Measurements from ENCODE around the gene KNSTRN.

KNSTRN gene

GRCh38 chr15:40382580-40383456 lies at the start of gene KNSTRN:
Gene KNSTRN (plus strand): TSS chr15:40382721. CDS start chr15:40382836, 115 bp downstream.
- peak; percentile 95 to 97 for DNase-seq

GRCh38 chr15:40333922-40334492 lies 48.5 kb upstream of the KNSTRN start:
- DNase-seq, result peak in 1 of 2 experiments; percentile 42

- no peak for DNase-seq
These were observed 48.0 kb upstream of the KNSTRN start for GRCh38 chr15:40334541-40334940.

GRCh38 chr15:40334941-40335795 lies 47.4 kb upstream of the KNSTRN start:
- no peak for DNase-seq

GRCh38 chr15:40335938-40336743 lies 46.4 kb upstream of the KNSTRN start:
- DNase-seq, result peak; percentile 24 to 30

GRCh38 chr15:40336744-40337122 lies 45.8 kb upstream of the KNSTRN start:
- DNase-seq, result no peak

- no peak for DNase-seq
These were observed 44.9 kb upstream of the KNSTRN start for GRCh38 chr15:40337597-40337996.

GRCh38 chr15:40338041-40338657 lies 44.4 kb upstream of the KNSTRN start:
- DNase-seq, result peak; percentile 68 to 72

- no peak for DNase-seq
These were observed 43.5 kb upstream of the KNSTRN start for GRCh38 chr15:40338921-40339620.

GRCh38 chr15:40339621-40339945 lies 42.9 kb upstream of the KNSTRN start:
- no peak for DNase-seq

GRCh38 chr15:40340038-40340739 lies 42.3 kb upstream of the KNSTRN start:
- peak; percentile 45 to 48 for DNase-seq

GRCh38 chr15:40340740-40341400 lies 41.7 kb upstream of the KNSTRN start, which contains the start of gene CCDC9B:
Gene CCDC9B (minus strand): TSS chr15:40340939. CDS start chr15:40340819, 120 bp downstream.
- peak; percentile 65 to 74 for DNase-seq

- DNase-seq, result no peak
These were observed 39.9 kb upstream of the KNSTRN start for GRCh38 chr15:40342416-40343320.

- no peak for DNase-seq
These were observed 39.0 kb upstream of the KNSTRN start for GRCh38 chr15:40343512-40343911.

- DNase-seq, result no peak
These were observed 38.3 kb upstream of the KNSTRN start for GRCh38 chr15:40344217-40344616.

GRCh38 chr15:40344631-40345120 lies 37.8 kb upstream of the KNSTRN start:
- peak; percentile 45 to 50 for DNase-seq

GRCh38 chr15:40345225-40345866 lies 37.2 kb upstream of the KNSTRN start:
- no peak for DNase-seq

GRCh38 chr15:40345867-40346578 lies 36.5 kb upstream of the KNSTRN start:
- DNase-seq, result no peak

Measured in NCI-H2081 (cell line).